Ascending aorta (tissue), 2 donors: ENCODE data around the gene STRAP. TPM values are rescaled to one million over a fixed set of nuclear protein-coding genes. Genes with fewer than 3 reads are reported as not detected.

Experiments
- DNase-seq, 2 donors: peaks; one replicate each; pipeline ENCODE4 v3.0.0-alpha.2; 2019; ENCODE audit warnings: low spot score in 2 of 2
- H3K27ac ChIP-seq, 2 donors: fragments of 200-600 bp; sonication (generic); one replicate each; pipeline ENCODE4 v1.5.1; 2016 to 2017; ENCODE audit warnings: mild to moderate bottlenecking in 1 of 2
- H3K27me3 ChIP-seq: fragments of 200-600 bp; sonication (generic); one replicate; pipeline ENCODE4 v1.5.1; 2017
- H3K36me3 ChIP-seq, 2 donors: fragments of 200-600 bp; sonication (generic); one replicate each; pipeline ENCODE4 v1.5.1; 2016
- H3K4me1 ChIP-seq, 2 donors: fragments of 200-600 bp; sonication (generic); one replicate each; pipeline ENCODE4 v1.5.1; 2016 to 2017; ENCODE audit warnings: mild to moderate bottlenecking in 1 of 2
- H3K4me3 ChIP-seq, 2 donors: fragments of 200-600 bp; sonication (generic); one replicate each; pipeline ENCODE4 v1.5.1; 2016 to 2017; ENCODE audit warnings: mild to moderate bottlenecking in 1 of 2
- H3K9me3 ChIP-seq, 2 donors: fragments of 200-600 bp; sonication (generic); one replicate each; pipeline ENCODE4 v1.5.1; 2016
- intact Hi-C: fragments of 100-400 bp; cut with DNase I; formaldehyde crosslinking; loops from one replicate; pipeline ENCODE4 v1.15.1; 2023
- total RNA-seq: library from RNA; depleted of rRNA; stranded (reverse); fragments of >200 nt; gene quantifications from one replicate; pipeline ENCODE4 v1.1.0, GENCODE V29; 2016
- TF ChIP-seq, protein P1 (sequence below), 3 experiments: fragments of 200-600 bp in 2 of 3; fragments of 450-650 bp in 1 of 3; sonication (generic) in 2 of 3; IDR thresholded peaks; one replicate each; pipeline ENCODE4 v1.5.1; 2016 to 2019; ENCODE audit warnings: antibody characterized with exemption in 3 of 3, mild to moderate bottlenecking in 1 of 3, moderate library complexity in 1 of 3

STRAP gene
- total RNA-seq, 1 donor from 2014 or later = 17.1 TPM

DNA sequence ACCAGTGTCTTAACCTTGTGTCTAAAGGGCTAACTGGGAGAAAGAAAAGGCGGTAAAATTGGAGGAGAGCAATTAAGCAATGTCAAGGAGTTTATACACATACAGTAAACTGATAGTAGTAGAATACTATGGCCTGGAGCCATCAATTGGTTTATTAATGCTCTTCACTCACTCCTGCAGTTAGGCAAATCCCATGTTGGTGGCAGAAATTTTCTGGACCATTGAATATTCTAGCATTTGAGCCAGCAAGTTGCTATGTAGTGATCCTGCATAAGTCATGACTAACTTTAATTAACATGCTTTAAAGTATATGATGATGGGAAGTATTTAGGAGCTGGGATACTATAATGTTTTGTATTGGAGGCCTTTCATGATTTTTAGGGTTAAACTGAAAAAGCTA is 14.7 kb downstream of the STRAP start:
- H3K4me1 ChIP-seq = no peaks in the 10 kb centered on the region
- no peaks in the 10 kb centered on the region for H3K27me3 ChIP-seq

DNA sequence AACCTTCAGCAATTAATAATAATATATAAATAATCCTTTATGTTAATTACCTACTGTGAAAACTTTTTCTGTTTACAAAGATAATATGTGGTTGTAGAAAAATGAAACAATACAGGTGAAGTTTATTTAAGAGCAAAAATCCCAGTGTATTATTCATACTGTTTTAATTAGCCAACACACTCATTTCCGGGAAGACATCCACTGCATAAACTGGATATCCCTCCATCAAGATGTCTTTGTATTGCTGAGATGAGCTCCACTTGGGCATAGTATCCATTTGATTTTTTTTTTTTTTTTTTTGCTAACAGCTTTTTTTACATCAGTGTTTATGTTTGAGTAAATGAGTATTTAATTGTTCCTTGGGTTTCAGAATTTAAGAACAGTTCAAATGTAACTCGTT is 15.2 kb downstream of the STRAP start:
- no peaks in the 10 kb centered on the region for H3K27me3 ChIP-seq
- no peak overlapping the region for H3K4me3 ChIP-seq
- H3K27ac ChIP-seq = no peak overlapping the region
- DNase-seq = no peak
- no peaks in the 10 kb centered on the region for H3K9me3 ChIP-seq
- intact Hi-C loops = no loop called here
- H3K4me1 ChIP-seq = no peaks in the 10 kb centered on the region
- TF ChIP-seq, protein P1, sequence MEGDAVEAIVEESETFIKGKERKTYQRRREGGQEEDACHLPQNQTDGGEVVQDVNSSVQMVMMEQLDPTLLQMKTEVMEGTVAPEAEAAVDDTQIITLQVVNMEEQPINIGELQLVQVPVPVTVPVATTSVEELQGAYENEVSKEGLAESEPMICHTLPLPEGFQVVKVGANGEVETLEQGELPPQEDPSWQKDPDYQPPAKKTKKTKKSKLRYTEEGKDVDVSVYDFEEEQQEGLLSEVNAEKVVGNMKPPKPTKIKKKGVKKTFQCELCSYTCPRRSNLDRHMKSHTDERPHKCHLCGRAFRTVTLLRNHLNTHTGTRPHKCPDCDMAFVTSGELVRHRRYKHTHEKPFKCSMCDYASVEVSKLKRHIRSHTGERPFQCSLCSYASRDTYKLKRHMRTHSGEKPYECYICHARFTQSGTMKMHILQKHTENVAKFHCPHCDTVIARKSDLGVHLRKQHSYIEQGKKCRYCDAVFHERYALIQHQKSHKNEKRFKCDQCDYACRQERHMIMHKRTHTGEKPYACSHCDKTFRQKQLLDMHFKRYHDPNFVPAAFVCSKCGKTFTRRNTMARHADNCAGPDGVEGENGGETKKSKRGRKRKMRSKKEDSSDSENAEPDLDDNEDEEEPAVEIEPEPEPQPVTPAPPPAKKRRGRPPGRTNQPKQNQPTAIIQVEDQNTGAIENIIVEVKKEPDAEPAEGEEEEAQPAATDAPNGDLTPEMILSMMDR (IDR thresholded peaks at IDR 0.05) = no peak
- H3K36me3 ChIP-seq = peaks cover 50 to 51% of the 10 kb centered on the region in 2 donors

More for the DNA sequence above, 14.7 kb downstream of the STRAP start:
- Histone ChIP-seq H3K9me3 (no peaks in the 10 kb centered on the region), H3K4me3 (no peak overlapping the region), H3K27ac (no peak overlapping the region), H3K36me3 (peaks cover 46 to 47% of the 10 kb centered on the region in 2 donors)
- no peak for DNase-seq
- TF ChIP-seq, protein P1 (IDR thresholded peaks at IDR 0.05) = no peak
- intact Hi-C loops = no loop called here

DNA sequence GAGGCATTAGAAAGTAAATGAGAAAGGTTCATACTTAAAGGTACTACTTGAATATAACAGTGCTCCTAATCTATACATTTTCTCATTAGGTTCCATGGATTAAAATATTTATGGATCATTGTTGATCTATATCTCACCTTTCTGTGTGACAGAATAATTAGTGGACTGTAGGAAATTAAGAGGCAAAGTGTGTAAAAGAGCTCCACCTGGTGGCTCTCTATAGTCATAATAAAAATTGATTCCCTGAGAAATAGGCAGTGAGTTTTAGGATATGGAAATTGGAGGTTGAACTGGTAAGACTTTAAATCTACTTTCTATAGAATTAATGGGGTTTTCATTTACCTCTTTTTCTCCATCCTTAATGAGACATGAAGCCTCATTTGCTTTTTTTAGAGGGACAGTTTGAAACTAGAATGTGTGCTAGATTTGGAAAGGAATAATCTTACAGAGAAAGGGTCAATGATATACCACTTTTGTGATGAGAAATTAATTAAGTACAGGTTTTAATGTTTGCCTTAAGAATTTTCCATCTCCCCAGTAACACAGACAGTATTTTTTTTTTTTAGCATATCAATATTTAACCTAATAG is 17.2 kb downstream of the STRAP start:
- Histone ChIP-seq H3K4me1 (no peaks in the 10 kb centered on the region), H3K9me3 (no peaks in the 10 kb centered on the region), H3K27me3 (no peaks in the 10 kb centered on the region), H3K27ac (no peak overlapping the region), H3K36me3 (peaks cover 59 to 62% of the 10 kb centered on the region in 2 donors), H3K4me3 (no peak overlapping the region)
- intact Hi-C loops = no loop called here
- no peak for DNase-seq
- TF ChIP-seq, protein P1 (IDR thresholded peaks at IDR 0.05) = peak; percentile 36 to 64 (median 60)

GRCh38 chr12:15904378-15904920 is 22.3 kb downstream of the STRAP start:
- Histone ChIP-seq H3K27ac (no peak overlapping the region), H3K4me1 (peaks cover 0 to 4% of the 10 kb centered on the region in 2 donors), H3K9me3 (no peaks in the 10 kb centered on the region), H3K4me3 (no peak overlapping the region), H3K27me3 (no peaks in the 10 kb centered on the region), H3K36me3 (peaks cover 37 to 49% of the 10 kb centered on the region in 2 donors)
- intact Hi-C loops = no loop called here
- TF ChIP-seq, protein P1 (IDR thresholded peaks at IDR 0.05) = no peak
- no peak for DNase-seq

GRCh38 chr12:15910468-15910863 is 28.3 kb downstream of the STRAP start:
- no peaks in the 10 kb centered on the region for H3K27me3 ChIP-seq
- H3K36me3 ChIP-seq = no peaks in the 10 kb centered on the region
- TF ChIP-seq, protein P1 (IDR thresholded peaks at IDR 0.05) = no peak
- DNase-seq = no peak
- H3K4me3 ChIP-seq = peak overlapping the region in 1 of 2 donors; percentile 90
- intact Hi-C loops = no loop called here
- H3K9me3 ChIP-seq = no peaks in the 10 kb centered on the region
- peak overlapping the region; percentile 89 to 94 for H3K27ac ChIP-seq
- H3K4me1 ChIP-seq = peaks cover 0 to 4% of the 10 kb centered on the region in 2 donors
